Measurements from ENCODE around the gene FRAS1. TPM values are rescaled to one million over a fixed set of nuclear protein-coding genes. Genes with fewer than 3 reads are reported as not detected.

Gene FRAS1
- total and polyA plus RNA-seq, 2 donors (not counting 1 experiment from before 2014, with no cell fraction given): 0.30 to 0.66 TPM

- Histone ChIP-seq H3K4me3 (replicated peaks in 1 of 4; ENCODE audit: control extremely low read depth in 1 of 4, insufficient read depth in 1 of 4, low read depth in 3 of 4, low read length in 4 of 4) (no peak overlapping the region), H3K9me3 (ENCODE audit: control insufficient read depth, insufficient read depth, low read depth, low read length) (no peaks in the 10 kb centered on the region), H3K27me3 (ENCODE audit: control insufficient read depth, insufficient read depth, low read length) (peaks cover 6% of the 10 kb centered on the region), H3K4me2 (ENCODE audit: extremely low read depth, insufficient read depth, low read length) (no peak overlapping the region), H4K20me1 (ENCODE audit: control insufficient read depth, extremely low read depth, insufficient read depth, low read length) (no peaks in the 10 kb centered on the region), H3K36me3 (ENCODE audit: control insufficient read depth, insufficient read depth, low read length) (no peaks in the 10 kb centered on the region), H3K27ac (ENCODE audit: insufficient read depth, low read length) (no peak overlapping the region), H3K4me1 (ENCODE audit: control insufficient read depth, extremely low read depth, insufficient read depth, low read length) (no peaks in the 10 kb centered on the region), H3K79me2 (ENCODE audit: control insufficient read depth, insufficient read depth, low read length) (no peaks in the 10 kb centered on the region), H3K9ac (ENCODE audit: insufficient read depth, low read length) (no peak overlapping the region), H2AFZ (ENCODE audit: low read length) (no peak overlapping the region)
- no peak for DNase-seq (ENCODE audit: low read depth in 2 of 2)
- no peak for TF ChIP-seq CTCF (conservative IDR thresholded peaks at IDR 0.05 in 1 of 2, IDR thresholded peaks at IDR 0.05 in 1 of 2; ENCODE audit: low read depth in 1 of 2, low read length in 2 of 2)
- no peak for TF ChIP-seq EZH2 (IDR thresholded peaks at IDR 0.05; ENCODE audit: low read length, missing control alignments)
These were observed 360.5 kb downstream of the FRAS1 start for GRCh38 chr4:78417603-78418002.

- H3K79me2 ChIP-seq (ENCODE audit: control insufficient read depth, insufficient read depth, low read length): no peaks in the 10 kb centered on the region
- H3K9me3 ChIP-seq (ENCODE audit: control insufficient read depth, insufficient read depth, low read depth, low read length): no peaks in the 10 kb centered on the region
- peaks cover 6% of the 10 kb centered on the region for H3K27me3 ChIP-seq (ENCODE audit: control insufficient read depth, insufficient read depth, low read length)
- H3K4me2 ChIP-seq (ENCODE audit: extremely low read depth, insufficient read depth, low read length): no peak overlapping the region
- TF ChIP-seq CTCF (conservative IDR thresholded peaks at IDR 0.05 in 1 of 2, IDR thresholded peaks at IDR 0.05 in 1 of 2; ENCODE audit: low read depth in 1 of 2, low read length in 2 of 2) (no peak), EZH2 (IDR thresholded peaks at IDR 0.05; ENCODE audit: low read length, missing control alignments) (no peak)
- no peak overlapping the region for H3K9ac ChIP-seq (ENCODE audit: insufficient read depth, low read length)
- H3K36me3 ChIP-seq (ENCODE audit: control insufficient read depth, insufficient read depth, low read length): no peaks in the 10 kb centered on the region
- H2AFZ ChIP-seq (ENCODE audit: low read length): no peak overlapping the region
- H3K4me1 ChIP-seq (ENCODE audit: control insufficient read depth, extremely low read depth, insufficient read depth, low read length): no peaks in the 10 kb centered on the region
- H3K4me3 ChIP-seq (replicated peaks in 1 of 4; ENCODE audit: control extremely low read depth in 1 of 4, insufficient read depth in 1 of 4, low read depth in 3 of 4, low read length in 4 of 4): no peak overlapping the region
- H4K20me1 ChIP-seq (ENCODE audit: control insufficient read depth, extremely low read depth, insufficient read depth, low read length): no peaks in the 10 kb centered on the region
- H3K27ac ChIP-seq (ENCODE audit: insufficient read depth, low read length): no peak overlapping the region
- no peak for DNase-seq (ENCODE audit: low read depth in 2 of 2)
These were observed 361.3 kb downstream of the FRAS1 start for GRCh38 chr4:78418406-78418805.

- TF ChIP-seq CTCF (conservative IDR thresholded peaks at IDR 0.05 in 1 of 2, IDR thresholded peaks at IDR 0.05 in 1 of 2; ENCODE audit: low read depth in 1 of 2, low read length in 2 of 2) (no peak), EZH2 (IDR thresholded peaks at IDR 0.05; ENCODE audit: low read length, missing control alignments) (no peak)
These were observed 366.7 kb downstream of the FRAS1 start for GRCh38 chr4:78423790-78424189.

More at GRCh38 chr4:78423790-78424189, 366.7 kb downstream of the FRAS1 start:
- Histone ChIP-seq H3K27ac (ENCODE audit: insufficient read depth, low read length) (no peak overlapping the region), H4K20me1 (ENCODE audit: control insufficient read depth, extremely low read depth, insufficient read depth, low read length) (no peaks in the 10 kb centered on the region), H3K9me3 (ENCODE audit: control insufficient read depth, insufficient read depth, low read depth, low read length) (no peaks in the 10 kb centered on the region), H3K4me1 (ENCODE audit: control insufficient read depth, extremely low read depth, insufficient read depth, low read length) (no peaks in the 10 kb centered on the region), H3K4me2 (ENCODE audit: extremely low read depth, insufficient read depth, low read length) (no peak overlapping the region), H2AFZ (ENCODE audit: low read length) (no peak overlapping the region), H3K4me3 (replicated peaks in 1 of 4; ENCODE audit: control extremely low read depth in 1 of 4, insufficient read depth in 1 of 4, low read depth in 3 of 4, low read length in 4 of 4) (no peak overlapping the region), H3K36me3 (ENCODE audit: control insufficient read depth, insufficient read depth, low read length) (no peaks in the 10 kb centered on the region), H3K9ac (ENCODE audit: insufficient read depth, low read length) (no peak overlapping the region), H3K27me3 (ENCODE audit: control insufficient read depth, insufficient read depth, low read length) (no peaks in the 10 kb centered on the region), H3K79me2 (ENCODE audit: control insufficient read depth, insufficient read depth, low read length) (no peaks in the 10 kb centered on the region)
- DNase-seq (ENCODE audit: low read depth in 2 of 2): no peak

All from fibroblast of lung (primary cell).